ENCODE data around the gene RAB9B.

DNA sequence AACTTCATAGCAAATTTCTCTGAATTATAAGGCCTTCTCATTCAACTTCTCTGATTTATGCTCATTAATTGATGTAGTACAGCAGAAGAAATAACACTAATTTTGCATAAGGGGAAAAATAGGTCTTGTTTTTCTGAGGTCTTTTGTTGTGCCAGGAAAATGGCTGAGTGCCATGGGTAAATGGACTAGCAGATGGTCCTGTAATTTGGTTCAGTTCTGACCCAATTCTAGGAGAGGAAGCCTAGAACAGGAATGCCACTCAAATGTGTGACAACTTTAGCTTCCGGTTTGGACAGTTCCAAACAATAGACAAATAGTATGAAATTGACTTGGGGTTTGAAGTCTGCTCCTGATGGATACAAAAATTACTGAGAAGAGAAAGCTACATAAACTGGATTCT, 6.2 kb downstream of the RAB9B start:
- TF ChIP-seq, protein P1, sequence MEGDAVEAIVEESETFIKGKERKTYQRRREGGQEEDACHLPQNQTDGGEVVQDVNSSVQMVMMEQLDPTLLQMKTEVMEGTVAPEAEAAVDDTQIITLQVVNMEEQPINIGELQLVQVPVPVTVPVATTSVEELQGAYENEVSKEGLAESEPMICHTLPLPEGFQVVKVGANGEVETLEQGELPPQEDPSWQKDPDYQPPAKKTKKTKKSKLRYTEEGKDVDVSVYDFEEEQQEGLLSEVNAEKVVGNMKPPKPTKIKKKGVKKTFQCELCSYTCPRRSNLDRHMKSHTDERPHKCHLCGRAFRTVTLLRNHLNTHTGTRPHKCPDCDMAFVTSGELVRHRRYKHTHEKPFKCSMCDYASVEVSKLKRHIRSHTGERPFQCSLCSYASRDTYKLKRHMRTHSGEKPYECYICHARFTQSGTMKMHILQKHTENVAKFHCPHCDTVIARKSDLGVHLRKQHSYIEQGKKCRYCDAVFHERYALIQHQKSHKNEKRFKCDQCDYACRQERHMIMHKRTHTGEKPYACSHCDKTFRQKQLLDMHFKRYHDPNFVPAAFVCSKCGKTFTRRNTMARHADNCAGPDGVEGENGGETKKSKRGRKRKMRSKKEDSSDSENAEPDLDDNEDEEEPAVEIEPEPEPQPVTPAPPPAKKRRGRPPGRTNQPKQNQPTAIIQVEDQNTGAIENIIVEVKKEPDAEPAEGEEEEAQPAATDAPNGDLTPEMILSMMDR (IDR thresholded peaks at IDR 0.05) = no peak
- TF ChIP-seq JUN (IDR thresholded peaks at IDR 0.05) = no peak

Measured in A549 (cell line).